Hematopoietic multipotent progenitor cell treated with erythropoietin and hydrocortisone succinate and interleukin-3 and kit ligand, for 4 days (in vitro differentiated cells): ENCODE results near the gene WFDC9.
A peak's percentile ranks its signal among the peaks of the same experiment; 100 is the strongest.
"Not testable (repeated sequence)": the region's sequence is repeated elsewhere in the genome, so short reads cannot be mapped to it uniquely, and the experiment has no call there.

Experiments used
- DNase-seq: peaks from one replicate; pipeline ENCODE4 v3.0.0-alpha.2; 2015

The WFDC9 gene

DNA sequence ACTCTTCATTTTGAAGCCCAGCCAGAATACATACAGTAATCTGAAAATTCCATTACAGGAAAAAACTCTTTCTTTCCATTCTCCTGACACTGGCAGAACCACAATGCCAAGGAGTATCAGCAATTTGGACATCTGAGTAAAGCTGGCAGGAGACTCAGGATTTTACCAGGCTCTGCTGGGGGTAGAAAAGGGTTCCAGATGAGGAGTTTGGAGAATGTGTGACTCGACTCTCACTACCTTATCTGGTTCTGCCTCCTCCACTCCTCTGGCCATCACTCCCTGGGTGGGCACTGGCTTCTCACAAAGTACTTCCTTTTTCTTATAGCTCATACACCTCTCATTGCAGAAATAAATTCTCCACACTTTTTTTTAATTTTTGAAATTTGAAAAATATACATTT lies 41.4 kb downstream of the WFDC9 start:
- DNase-seq: peak; percentile 6

DNA sequence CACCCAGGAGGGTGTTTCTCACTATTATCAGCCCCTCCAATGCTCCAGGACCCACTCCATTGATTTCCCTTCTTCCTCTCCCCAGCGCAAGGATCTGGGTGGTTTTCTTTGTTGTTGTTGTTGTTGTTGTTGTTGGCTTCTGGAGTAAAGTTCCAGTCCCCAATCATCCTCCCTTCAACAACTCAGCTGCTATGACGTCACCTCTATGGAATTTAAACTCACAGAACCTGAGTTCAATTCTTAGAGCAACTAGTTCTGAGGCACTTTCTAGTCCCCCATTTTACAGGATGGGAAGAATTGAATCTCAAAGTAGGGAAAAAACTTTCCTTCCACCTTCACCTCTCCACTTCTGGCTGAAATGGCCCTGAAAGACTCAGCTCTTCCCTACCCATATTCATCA lies 42.3 kb downstream of the WFDC9 start:
- no peak for DNase-seq

DNA sequence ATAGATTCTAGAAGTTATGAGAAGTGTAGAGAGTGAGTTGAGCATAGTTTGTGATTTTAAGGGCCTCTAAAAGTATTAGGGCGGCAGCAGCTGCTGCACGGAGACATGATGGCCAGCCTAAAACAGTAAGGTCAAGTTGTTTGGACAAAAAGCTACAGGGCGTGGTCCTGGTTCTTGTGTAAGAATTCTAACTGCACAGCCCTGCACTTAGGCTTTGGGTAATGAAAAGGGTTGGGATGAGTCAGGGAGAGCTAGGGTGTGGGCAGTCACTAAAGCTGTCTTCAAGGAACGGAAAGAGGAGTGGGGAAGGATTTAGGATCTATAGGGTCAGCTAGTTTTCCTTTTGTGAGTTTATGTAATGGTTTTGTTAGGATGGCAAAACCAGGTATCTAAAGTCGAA lies 45.1 kb downstream of the WFDC9 start:
- not testable (repeated sequence) for DNase-seq

DNA sequence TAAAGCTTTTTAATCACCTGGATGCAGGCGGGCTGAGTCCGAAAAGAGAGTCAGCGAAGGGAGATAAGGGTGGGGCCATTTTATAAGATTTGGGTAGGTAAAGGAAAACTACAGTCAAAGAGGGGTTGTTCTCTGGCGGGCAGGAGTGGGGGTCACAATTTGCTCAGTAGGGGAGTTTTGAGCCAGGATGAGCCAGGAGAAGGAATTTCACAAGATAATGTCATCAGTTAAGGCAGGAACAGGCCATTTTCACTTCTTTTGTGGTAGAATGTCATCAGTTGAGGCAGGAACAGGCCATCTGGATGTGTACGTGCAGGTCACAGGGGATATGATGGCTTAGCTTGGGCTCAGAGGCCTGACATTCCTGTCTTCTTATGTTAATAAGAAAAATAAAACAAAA lies 46.8 kb downstream of the WFDC9 start:
- DNase-seq: not testable (repeated sequence)

DNA sequence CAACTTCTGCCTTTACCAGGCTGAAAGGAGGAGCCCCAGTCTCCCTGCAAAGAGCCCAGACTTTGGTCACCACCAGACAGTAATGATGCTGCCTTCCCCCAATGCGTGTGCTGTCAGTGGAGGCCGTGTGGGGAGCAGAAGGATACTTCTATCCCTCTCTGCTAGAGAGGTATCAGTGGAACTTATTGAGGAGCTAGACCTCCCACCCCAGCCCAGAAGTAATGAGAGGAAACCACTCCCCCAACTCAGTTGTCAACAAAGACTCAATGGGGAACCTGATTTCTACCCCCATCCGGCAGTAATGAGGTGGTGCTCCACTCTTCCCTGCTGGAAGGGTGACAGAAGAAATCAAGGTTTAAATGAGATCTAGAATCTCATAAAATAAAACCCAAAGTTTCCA lies 47.6 kb downstream of the WFDC9 start:
- no peak for DNase-seq

DNA sequence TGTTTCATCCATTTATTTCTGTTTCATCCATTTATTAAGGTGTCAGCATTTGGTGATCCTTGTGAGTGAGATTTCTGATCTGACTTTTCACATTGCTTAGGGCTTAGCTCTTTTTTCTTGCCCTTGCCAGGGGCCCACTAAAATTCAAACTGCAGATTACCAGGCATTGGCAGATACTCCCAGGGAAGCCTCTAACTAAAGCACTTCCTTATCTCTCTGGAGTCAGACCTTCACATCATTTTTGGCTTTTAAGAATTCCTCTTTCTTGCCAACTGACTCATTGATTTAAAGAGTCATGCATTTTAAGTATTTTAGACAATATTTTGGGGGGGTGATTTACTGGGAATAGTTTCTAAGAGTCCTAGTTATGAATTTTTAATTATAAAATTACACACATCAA lies 49.4 kb downstream of the WFDC9 start:
- DNase-seq: peak; percentile 30

DNA sequence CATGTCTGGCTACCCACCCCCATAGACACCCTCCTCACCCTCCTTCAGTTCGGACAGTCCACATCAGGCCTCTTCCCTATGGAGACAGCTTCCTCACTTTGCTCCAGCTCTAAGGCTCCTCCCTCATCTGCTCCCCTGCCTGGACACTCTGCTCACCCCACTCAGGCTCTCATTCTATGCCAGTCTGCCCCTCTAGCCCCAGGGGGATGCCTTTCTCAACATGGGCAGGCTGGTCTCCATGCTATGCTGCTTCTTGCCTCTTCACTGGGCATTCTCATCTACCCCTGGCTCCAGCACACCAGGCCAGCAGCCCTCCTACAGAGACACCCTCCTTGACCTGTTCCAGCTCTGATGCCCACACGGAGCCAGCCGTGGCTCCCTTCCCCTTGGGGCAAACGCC lies 51.9 kb downstream of the WFDC9 start, which contains the start of gene WFDC8:
Gene WFDC8, minus strand, starts transcription at position 101 of the 400 bp plus-strand sequence. Its CDS starts 37 bp downstream, at position 64.
- DNase-seq: no peak

DNA sequence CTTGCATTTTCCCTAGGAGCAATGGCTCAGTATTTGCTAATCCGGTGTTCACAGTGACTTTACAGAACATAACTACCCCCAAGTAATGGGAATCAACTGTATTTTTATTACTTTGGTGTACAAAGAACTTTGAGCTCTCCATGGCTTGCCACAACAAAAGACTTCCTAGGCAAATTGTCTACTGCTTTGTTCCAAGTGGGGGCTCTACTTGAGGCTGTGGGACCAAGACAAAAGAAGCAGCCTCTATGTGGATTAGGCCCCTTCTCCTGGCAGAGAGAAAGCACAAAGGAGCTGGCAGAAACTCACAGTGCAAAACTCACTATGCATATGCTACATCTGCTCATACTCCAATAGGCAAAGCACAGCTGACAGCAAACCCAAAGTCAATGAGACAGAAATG lies 52.9 kb downstream of the WFDC9 start:
- no peak for DNase-seq

DNA sequence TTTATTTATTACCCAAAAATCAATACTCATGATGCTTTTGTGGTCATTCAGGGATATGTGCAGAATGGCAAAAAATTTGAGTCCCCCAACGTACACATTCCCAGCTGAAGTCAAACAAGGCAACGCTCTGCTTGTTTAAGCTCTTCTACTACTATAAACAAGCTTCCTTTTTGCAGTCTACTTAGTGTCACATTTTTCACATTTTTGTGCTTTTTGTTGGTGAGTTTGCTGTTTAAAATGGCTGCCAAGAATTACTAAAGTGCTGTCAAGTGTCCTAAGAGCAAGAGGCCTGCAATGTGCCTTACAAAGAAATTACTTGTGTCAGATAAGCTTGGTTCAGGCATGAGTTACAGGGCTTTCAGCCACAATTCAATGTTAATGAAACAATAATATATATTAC lies 54.1 kb downstream of the WFDC9 start:
- DNase-seq: no peak

DNA sequence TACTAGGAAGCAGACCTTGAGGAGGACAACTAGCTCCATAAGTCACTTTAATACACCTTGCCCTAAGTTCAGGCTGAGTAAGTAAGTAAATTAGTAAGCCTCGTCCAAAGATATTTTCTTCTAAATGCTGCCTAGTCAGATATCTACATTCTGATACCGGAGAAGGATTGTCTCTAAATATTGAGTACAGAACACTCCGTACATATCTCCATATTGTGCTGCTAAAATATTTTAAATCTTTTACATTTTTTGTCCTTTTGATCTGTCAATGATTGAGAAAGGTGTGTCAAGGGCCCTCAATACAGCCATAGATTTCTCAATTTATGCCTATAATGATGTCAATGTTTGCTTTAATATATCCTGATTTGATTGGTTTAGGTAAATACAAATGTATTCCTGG lies 55.2 kb downstream of the WFDC9 start:
- no peak for DNase-seq

DNA sequence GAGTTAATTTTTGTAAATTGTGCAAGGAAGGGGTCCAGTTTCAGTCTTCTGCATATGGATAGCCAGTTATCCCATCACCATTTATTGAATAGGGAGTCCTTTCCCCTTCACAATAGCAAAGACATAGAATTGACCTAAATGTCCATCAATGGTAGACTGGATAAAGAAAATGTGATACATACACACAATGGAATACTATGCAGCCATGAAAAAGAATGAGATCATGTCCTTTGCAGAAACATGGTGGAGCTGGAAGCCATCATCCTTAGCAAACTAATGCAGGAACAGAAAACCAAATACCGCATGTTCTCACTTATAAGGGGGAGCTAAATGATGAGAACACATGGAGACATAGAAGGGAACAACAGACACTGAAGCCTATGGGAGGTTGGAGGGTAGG lies 61.4 kb downstream of the WFDC9 start:
- DNase-seq: not testable (repeated sequence)

DNA sequence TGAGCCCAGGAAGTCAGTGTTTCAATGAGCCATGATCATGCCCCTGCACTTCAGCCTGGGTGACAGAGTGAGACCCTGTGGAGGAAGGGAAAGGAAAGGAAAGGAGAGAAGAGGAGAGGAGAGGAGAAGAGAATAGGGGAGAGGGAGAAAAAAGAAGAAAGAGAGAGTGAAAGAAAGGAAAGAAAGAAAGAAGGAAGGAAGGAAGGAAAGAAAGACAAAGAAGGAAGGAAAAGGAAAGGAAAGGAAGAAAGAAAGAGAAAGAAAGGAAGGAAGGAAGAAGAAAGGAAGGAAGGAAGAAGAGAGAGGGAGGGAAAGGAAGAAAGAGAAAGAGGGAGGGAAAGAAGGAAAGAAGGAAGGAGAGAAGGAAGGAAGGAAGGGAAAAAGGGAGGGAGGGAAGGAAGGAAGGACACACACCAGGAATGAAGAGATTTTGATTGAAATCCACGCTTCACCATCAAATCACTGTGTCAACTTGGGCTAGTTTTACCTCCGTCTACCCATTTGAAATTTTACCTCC lies 66.3 kb downstream of the WFDC9 start:
- no peak for DNase-seq
